HL-60/S4 treated with phorbol 12-myristate 13-acetate at 8.2 ng/mL for 4 days and 3 days (cell line): Measurements from ENCODE around the gene HCST.

Experiments used
- in situ Hi-C: fragments of 300-500 bp; cut with MboI; formaldehyde crosslinking; loops from 2 replicates; pipeline ENCODE4 v1.15.0; 2022; ENCODE audit warnings: low sequenced_read_pairs

Gene HCST

DNA sequence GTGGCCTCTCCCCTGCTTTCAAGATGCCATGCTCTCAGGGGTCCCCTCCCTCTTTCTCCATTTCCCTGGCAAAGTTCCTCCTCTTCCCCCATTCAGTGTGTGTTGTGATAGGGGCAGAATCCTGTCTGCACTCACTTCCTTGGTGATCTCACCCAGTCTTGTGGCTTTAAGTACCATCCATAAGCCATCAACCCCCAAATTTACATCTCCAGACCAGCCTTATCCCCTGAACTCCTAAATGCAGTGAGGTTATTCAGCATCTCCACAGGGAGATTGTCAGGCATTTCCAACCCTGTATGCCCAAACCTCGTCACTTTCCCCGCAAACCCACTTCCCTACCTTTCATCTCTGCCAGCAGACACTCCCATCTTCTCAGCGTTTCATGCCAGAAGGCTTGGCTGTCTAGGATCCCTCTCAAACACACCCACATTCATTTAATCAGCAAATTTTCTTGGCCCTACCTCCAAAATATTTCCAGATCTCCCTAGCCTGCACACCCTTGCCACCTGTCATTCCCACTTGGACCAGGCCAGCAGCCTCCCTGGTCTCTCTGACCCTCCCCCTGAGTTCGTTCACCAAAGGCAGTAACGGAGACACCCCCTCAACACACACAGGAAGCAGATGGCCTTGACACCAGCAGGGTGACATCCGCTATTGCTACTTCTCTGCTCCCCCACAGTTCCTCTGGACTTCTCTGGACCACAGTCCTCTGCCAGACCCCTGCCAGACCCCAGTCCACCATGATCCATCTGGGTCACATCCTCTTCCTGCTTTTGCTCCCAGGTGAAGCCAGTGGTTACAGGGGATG lies at the start of gene HCST:
TSS of gene HCST (plus strand) at position 676 of the 808 bp plus-strand sequence. CDS start at position 741, 65 bp downstream.
- in situ Hi-C loops, result no loop called here

DNA sequence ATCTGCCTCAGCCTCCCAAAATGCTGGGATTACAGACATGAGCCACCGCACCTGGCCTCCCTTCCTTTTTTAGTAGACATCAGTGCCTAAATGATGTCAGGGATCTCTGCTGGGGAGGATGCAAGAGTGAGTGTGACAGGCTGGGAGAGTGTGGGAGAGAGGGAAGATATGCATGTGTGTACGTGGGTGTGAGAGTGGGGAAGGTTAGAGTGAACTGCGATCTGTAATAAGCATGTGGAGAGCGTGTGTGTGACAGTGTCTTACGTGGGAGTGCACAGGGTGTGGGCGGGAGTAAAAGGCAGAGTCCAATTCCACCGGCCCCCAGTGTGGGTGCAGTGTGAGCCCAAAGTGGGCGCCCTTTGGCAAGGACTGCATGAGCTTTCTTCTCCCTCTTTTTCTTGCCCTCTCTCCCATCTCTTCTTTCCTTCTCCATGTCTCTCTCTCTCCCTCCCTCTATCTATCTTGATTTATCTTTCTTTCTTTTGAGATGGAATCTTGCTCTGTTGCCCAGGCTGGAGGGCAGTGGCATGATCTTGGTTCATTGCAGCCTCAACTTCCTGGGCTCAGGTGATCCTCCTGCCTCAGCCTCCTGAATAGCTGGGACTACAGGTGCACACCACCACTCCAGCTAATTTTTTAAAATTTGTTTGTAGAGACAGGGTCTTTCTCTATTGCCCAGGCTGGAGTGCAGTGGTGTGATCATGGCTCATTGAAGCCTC lies 49.1 kb upstream of the HCST start:
- in situ Hi-C loops, result no loop called here

DNA sequence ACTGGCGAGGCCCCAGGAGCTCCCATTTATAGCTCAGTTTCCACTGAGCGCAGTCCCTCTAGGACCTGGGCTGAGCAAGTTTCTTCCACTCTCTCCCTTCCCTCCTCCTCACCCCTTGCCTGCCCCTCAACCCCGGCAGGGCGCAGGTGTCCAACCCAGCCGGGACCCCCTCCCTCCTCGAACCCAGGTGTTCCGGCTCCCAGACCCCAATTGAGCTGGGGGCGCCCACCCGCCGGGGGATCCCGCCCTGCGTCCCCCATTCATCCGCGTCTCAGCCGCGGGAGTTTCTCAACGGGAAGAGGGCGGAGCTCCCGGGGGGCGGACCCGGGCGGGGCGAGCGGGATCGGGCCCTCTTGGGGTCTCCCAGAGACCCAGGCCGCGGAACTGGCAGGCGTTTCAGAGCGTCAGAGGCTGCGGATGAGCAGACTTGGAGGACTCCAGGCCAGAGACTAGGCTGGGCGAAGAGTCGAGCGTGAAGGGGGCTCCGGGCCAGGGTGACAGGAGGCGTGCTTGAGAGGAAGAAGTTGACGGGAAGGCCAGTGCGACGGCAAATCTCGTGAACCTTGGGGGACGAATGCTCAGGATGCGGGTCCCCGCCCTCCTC lies 45.7 kb upstream of the HCST start, which contains the start of gene KIRREL2:
TSS of gene KIRREL2 (plus strand) at position 366 of the 604 bp plus-strand sequence. CDS start at position 575, 209 bp downstream.
- in situ Hi-C loops, result no loop called here

DNA sequence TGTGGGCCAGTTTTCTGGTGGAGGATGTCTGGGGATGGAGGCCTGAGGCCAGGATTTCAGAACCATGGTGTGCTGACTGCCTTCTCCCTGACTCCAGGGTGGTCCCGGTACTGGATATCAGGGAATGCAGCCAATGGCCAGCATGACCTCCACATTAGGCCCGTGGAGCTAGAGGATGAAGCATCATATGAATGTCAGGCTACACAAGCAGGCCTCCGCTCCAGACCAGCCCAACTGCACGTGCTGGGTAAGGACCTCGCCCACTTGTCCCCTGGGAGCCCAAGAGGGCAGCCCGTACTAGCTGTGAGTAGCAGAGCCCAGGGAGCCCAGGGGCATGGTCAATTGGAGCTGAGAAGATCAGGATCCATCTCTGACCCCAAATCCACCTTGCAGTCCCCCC lies 44.0 kb upstream of the HCST start:
- in situ Hi-C loops, result no loop called here

GRCh38 chr19:35859414-35859813 lies 42.9 kb upstream of the HCST start:
- in situ Hi-C loops, result no loop called here

GRCh38 chr19:35860436-35860817 lies 41.9 kb upstream of the HCST start:
- in situ Hi-C loops, result no loop called here

DNA sequence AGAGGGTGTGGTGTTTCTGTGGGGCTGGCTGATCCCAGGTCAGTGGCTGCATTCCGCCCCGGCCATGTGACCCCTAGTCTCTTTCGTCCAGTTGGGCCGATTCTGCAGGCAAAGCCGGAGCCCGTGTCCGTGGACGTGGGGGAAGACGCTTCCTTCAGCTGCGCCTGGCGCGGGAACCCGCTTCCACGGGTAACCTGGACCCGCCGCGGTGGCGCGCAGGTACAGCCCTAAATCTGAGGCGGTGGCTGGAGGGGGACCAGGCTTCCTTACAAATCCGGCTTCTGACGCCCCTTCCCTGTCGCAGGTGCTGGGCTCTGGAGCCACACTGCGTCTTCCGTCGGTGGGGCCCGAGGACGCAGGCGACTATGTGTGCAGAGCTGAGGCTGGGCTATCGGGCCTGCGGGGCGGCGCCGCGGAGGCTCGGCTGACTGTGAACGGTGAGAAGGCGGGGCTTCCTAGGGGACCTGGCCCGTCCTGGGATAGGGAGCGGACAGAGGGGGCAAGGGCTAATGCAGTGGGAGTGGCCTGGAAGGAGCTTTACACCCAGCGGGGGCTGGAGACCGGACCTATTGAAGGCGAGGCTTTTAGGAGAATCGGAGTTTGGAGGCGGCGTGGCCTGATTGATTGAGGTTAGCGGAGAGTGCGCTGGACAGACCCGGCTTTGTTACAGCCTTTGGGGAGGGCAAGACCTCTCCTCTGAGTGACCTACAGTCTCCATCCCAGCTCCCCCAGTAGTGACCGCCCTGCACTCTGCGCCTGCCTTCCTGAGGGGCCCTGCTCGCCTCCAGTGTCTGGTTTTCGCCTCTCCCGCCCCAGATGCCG lies 41.3 kb upstream of the HCST start:
- in situ Hi-C loops, result no loop called here

- in situ Hi-C loops, result no loop called here
These were observed 40.6 kb upstream of the HCST start for GRCh38 chr19:35861640-35862160.

- in situ Hi-C loops, result no loop called here
These were observed 39.8 kb upstream of the HCST start for GRCh38 chr19:35862528-35862927.

DNA sequence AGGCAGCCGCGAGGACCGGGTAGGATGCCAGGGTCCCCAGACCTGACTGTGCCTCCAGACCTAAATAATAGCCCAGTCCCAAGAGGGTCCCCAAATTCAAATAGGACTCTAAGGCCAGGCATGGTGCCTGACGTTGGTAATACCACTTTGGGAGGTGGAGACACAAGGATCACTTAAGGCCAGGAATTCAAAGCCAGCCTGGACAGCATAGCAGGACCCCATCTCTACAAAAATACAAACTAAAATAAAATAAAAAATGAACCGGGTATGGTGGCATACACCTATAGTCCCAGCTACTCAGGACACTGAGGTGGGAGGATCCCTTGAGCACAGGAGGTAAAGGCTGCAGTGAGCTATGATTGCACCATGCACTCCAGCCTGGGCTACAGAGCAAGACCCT lies 39.3 kb upstream of the HCST start:
- in situ Hi-C loops, result no loop called here

GRCh38 chr19:35868172-35868822 lies 34.0 kb upstream of the HCST start, which contains the start of gene APLP1:
APLP1 (plus strand) TSS chr19:35868574; CDS start chr19:35868637, 63 bp downstream.
- in situ Hi-C loops, result no loop called here

DNA sequence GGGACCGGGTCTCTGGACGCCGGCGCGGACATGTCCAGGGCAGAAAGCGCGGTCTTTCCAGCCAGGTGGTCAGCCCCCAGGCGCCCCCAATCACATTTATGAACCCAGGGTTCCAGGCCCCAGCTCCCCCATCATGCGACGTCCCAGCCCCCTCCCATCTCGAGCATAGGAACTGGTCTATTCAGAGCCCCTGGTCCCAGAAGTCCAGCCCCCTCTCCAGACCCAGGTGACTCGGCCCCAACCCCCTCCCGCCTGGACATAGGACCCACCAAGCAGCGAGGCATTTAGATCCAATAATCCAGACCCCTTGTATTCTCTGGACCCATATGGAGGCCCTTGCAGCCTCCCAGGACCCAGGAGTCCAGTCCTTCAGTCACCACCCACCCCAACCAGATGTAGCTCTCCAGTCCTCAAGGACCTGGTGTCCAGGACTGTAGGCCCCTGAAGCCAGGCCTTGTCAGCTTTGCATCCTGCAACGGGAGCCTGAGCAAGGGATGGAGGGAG lies 33.5 kb upstream of the HCST start:
- in situ Hi-C loops, result no loop called here

GRCh38 chr19:35869327-35870123 lies 32.8 kb upstream of the HCST start:
- in situ Hi-C loops, result loop anchor here (10.0 kb wide), 1 partner anchor 65 kb away; the partner anchor contains the start of gene LRFN3

DNA sequence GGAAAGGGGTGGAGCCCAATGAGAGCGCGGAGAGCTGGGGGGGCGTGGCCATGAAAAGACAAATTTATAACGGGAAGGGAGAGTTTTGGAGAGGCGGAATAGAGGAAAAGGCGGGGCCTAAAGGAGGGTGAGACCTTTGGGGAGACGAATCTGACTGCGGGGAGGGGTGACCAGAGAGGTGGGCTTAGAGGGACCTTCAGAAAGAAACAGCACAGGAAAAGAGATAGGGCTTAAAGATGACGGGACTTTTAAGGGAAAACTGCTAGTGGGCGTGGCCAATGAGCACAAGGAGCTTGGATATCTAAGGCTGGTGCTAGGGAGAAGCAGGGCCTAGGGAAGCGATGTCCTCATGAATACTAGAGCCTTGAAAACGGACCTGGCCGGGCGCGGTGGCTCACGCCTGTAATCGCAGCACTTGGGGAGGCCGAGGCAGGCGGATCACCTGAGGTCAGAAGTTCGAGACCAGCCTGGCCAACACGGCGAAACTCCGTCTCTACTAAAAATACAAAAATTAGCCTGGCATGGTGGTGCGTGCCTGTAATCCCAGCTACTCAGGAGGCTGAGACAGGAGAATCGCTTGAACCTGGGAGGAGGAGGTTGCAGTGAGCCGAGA lies 32.1 kb upstream of the HCST start:
- in situ Hi-C loops, result loop anchor here (10.0 kb wide), 1 partner anchor 65 kb away; the partner anchor contains the start of gene LRFN3

- in situ Hi-C loops, result loop anchor here (10.0 kb wide), 1 partner anchor 64 kb away; the partner anchor contains the start of gene LRFN3
These were observed 31.5 kb upstream of the HCST start for GRCh38 chr19:35870798-35871197.

GRCh38 chr19:35871611-35872010 lies 30.7 kb upstream of the HCST start:
- in situ Hi-C loops, result loop anchor here (10.0 kb wide), 1 partner anchor 63 kb away; the partner anchor contains the start of gene LRFN3

DNA sequence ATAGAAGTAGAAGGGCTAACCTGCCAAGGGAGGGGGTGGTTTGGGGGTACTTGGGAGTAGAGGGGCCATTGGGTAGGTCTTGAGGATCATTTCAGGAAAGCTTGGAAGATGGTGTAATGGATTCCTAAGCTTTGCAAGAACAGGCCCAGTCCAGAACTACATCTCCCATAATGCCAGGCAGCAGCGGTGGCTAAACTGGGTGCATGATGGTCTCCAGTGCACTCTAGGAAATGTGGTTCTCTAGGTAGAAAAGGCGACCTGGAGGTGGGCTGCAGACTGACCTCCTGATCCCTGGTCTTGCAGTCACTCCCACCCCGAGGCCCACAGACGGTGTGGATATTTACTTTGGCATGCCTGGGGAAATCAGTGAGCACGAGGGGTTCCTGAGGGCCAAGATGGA lies 30.1 kb upstream of the HCST start:
- in situ Hi-C loops, result loop anchor here (10.0 kb wide), 1 partner anchor 63 kb away; the partner anchor contains the start of gene LRFN3

- in situ Hi-C loops, result loop anchor here (10.0 kb wide), 1 partner anchor 60 kb away; the partner anchor contains the start of gene LRFN3
These were observed 27.9 kb upstream of the HCST start for GRCh38 chr19:35874392-35874930.
